Lower leg skin (tissue), 4 donors: ENCODE results near the gene NR0B2. TPM values are rescaled to one million over a fixed set of nuclear protein-coding genes. Genes with fewer than 3 reads are reported as not detected.
A peak's percentile ranks its signal among the peaks of the same experiment; 100 is the strongest.

ENCODE experiments used
- DNase-seq, 2 donors: peaks; one replicate each; pipeline ENCODE4 v3.0.0-alpha.2; 2019; ENCODE audit warnings: low spot score in 2 of 2
- H3K4me3 ChIP-seq: fragments of 200-600 bp; sonication (generic); 2 replicates; pipeline ENCODE4 v1.5.1; 2017; ENCODE audit warnings: mild to moderate bottlenecking, low read depth; ENCODE audit not compliant: poor library complexity, severe bottlenecking
- CTCF ChIP-seq, 3 donors: fragments of 450-650 bp; IDR thresholded peaks; one replicate each; pipeline ENCODE4 v1.5.1; 2016; ENCODE audit warnings: antibody characterized with exemption in 3 of 3, mild to moderate bottlenecking in 3 of 3, moderate library complexity in 2 of 3
- POLR2A ChIP-seq, 2 donors: fragments of 450-650 bp; IDR thresholded peaks; one replicate each; pipeline ENCODE4 v1.6.1; 2016 to 2017; ENCODE audit warnings: antibody characterized with exemption in 2 of 2, mild to moderate bottlenecking in 1 of 2, moderate library complexity in 1 of 2
- WGBS, 2 donors: methylation state at CpG; one replicate each; pipeline ENCODE4 v1.1.5; 2018; 5-methylcytosine and 5-hydroxymethylcytosine counted together
- intact Hi-C: fragments of 100-400 bp; cut with DNase I; formaldehyde crosslinking; loops from one replicate; pipeline ENCODE4 v1.15.0; 2023; ENCODE audit warnings: low total_unique reads
- total RNA-seq, 4 donors: library from RNA; depleted of rRNA; stranded (reverse); fragments of >200 nt; gene quantifications; one replicate each; pipeline ENCODE4 v1.1.0, GENCODE V29; 2016

The NR0B2 gene
- total RNA-seq, 4 donors from 2014 or later, result not detected

DNA sequence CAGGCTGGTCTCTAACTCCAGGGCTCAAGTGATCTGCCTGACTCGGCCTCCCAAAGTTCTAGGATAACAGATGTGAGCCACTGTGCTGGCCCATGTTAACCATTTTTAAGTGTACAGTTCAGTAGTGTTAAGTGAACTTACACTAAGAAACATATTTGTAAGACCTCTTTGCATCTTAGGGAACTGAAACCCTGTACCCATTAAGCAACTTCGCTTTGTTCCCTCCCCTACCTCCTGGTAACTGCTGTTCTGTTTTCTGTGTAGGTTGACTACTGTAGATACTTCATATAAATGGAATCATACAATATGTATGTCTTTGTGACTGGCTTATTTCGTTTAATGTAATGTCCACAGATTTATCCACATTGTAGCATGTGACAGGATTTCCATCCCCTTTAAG is 18.8 kb upstream of the NR0B2 start:
- no peak for DNase-seq
- intact Hi-C loops, result no loop called here
- TF ChIP-seq CTCF (IDR thresholded peaks at IDR 0.05) (no peak), POLR2A (IDR thresholded peaks at IDR 0.05) (no peak)
- no peak overlapping the region for H3K4me3 ChIP-seq
- WGBS, 2 donors, result 72 to 78% methylated on average over 3 of the region's 3 CpGs

DNA sequence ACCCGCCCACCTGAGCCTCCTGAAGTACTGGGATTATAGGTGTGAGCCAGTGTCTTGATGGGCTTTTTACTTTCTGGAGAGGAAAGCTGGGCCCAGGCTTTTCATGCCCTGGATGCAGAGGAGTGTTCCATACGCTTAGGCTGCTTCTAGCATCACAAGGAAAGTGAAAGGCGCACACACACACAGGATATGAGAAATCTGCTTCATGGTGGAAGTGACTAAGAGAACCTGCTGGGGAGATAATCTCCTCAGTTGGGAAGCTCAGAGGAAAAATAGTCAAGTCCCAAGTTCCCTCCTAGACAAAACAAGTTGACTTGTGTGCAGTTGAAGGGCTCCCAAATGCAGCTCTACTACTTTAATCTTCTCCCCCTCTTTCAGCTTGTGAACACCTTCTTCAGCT is 9.9 kb upstream of the NR0B2 start:
- H3K4me3 ChIP-seq, result no peak overlapping the region
- TF ChIP-seq POLR2A (IDR thresholded peaks at IDR 0.05), result no peak
- TF ChIP-seq CTCF (IDR thresholded peaks at IDR 0.05), result no peak
- 90 to 96% methylated on average over 3 of the region's 3 CpGs for WGBS, 2 donors
- no peak for DNase-seq
- intact Hi-C loops, result no loop called here

GRCh38 chr1:26922901-26923300 is 9.1 kb upstream of the NR0B2 start:
- no peak for DNase-seq
- TF ChIP-seq POLR2A (IDR thresholded peaks at IDR 0.05), result no peak
- WGBS, 2 donors, result 88 to 91% methylated on average over 3 of the region's 3 CpGs
- intact Hi-C loops, result no loop called here
- no peak overlapping the region for H3K4me3 ChIP-seq

DNA sequence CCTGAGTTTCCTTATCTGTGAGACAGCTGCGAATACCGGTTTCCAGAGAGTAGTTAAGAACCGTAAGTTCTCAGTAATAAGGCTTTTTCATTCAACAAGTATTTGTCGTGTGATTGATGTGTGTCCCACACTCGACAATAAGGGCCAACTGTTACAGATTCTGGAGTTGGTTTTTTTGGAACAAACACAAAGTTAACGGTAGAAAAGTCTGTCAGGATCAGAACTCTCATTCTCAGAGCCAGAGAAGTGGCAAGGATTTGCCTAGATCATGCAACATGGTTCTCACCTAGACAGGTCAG is 8.6 kb upstream of the NR0B2 start:
- no peak for TF ChIP-seq CTCF (IDR thresholded peaks at IDR 0.05)
- TF ChIP-seq POLR2A (IDR thresholded peaks at IDR 0.05), result no peak
- peak overlapping the region; percentile 96 for H3K4me3 ChIP-seq
- 21 to 24% methylated on average over 6 of the region's 6 CpGs for WGBS, 2 donors
- intact Hi-C loops, result no loop called here
- DNase-seq, result no peak

DNA sequence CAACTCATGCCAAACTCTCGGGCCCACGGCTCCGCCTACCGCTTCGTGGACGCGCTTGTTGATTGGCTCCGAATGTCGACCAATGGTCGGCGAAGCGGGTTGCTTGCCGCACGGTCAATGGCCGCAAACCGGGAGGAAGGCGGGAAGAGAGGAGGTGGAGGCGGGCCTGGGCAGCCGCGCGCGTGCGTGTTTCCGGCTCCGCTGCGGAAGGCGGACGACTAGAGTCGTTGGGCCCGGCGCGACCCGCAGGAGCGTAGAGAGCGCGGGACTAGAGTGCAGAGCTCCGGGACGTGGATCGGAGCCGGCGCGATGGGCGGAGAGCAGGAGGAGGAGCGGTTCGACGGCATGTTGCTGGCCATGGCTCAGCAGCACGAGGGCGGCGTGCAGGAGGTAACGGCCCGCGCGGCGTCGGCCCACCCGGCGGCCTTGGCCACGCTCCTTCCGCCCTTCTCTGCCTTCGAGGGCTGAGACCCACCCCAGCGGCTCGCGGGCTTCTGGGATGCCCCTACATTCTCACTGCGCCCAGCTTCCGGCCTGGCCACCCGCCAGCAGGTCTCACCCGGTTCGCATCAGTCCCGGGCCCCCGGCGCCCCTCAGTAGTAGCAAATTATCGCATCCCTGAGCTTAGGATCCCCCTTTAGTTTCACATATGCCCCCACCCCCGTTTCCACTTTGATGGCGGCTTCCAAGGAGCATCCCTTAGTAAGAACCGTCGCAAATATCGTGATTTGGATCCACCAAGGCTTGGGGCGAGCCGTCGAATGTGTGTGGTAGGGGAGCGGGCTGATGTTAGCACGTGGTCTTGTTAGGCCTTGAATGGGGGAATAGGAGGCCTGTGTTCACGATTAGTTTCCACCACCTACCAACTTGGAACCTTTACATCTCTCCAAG is 8.0 kb upstream of the NR0B2 start, which contains the start of gene NUDC:
Gene NUDC (plus strand): TSS at position 204 of the 891 bp plus-strand sequence. CDS start 106 bp downstream, at position 310.
- intact Hi-C loops, result no loop called here
- peak; percentile 96 to 99 for DNase-seq
- peak within 1 kb of the TSS; percentile 96 for H3K4me3 ChIP-seq
- TF ChIP-seq POLR2A (IDR thresholded peaks at IDR 0.05) (peak in 1 of 2 donors; percentile 56), CTCF (IDR thresholded peaks at IDR 0.05) (no peak)
- WGBS, 2 donors, result 0 to 1% methylated on average over 48 to 58 of the region's 83 CpGs

GRCh38 chr1:26921126-26921539 is 7.4 kb upstream of the NR0B2 start:
- intact Hi-C loops, result no loop called here
- TF ChIP-seq CTCF (IDR thresholded peaks at IDR 0.05) (no peak), POLR2A (IDR thresholded peaks at IDR 0.05) (no peak)
- 5% methylated on average over 7 of the region's 7 CpGs for WGBS, 2 donors
- H3K4me3 ChIP-seq, result peak overlapping the region; percentile 96
- DNase-seq, result no peak
